Effector memory CD4-positive, alpha-beta T cell (primary cell): ENCODE results near the gene GPR63.

Source experiments
- DNase-seq, 3 donors: peaks; one replicate each; pipeline ENCODE4 v3.0.0-alpha.2; 2020
- H3K27ac ChIP-seq: 2 replicates; pipeline ENCODE4 v1.7.0; 2013; ENCODE audit warnings: mild to moderate bottlenecking, low read length, moderate library complexity; ENCODE audit not compliant: insufficient read depth, poor library complexity, severe bottlenecking
- H3K27me3 ChIP-seq: replicated peaks from 2 replicates; pipeline ENCODE4 v1.7.0; 2013; ENCODE audit warnings: mild to moderate bottlenecking, low read length; ENCODE audit not compliant: insufficient read depth, control insufficient read depth, poor library complexity, severe bottlenecking
- H3K36me3 ChIP-seq: 2 replicates; pipeline ENCODE4 v1.7.0; 2013; ENCODE audit warnings: mild to moderate bottlenecking, low read length, moderate library complexity; ENCODE audit not compliant: control insufficient read depth, insufficient read depth
- H3K4me1 ChIP-seq: 2 replicates; pipeline ENCODE4 v1.7.0; 2013; ENCODE audit warnings: low read length, mild to moderate bottlenecking; ENCODE audit not compliant: control insufficient read depth, insufficient read depth, poor library complexity, severe bottlenecking
- H3K4me3 ChIP-seq: 2 replicates; pipeline ENCODE4 v1.7.0; 2013; ENCODE audit warnings: low read length, low read depth, mild to moderate bottlenecking; ENCODE audit not compliant: insufficient read depth, poor library complexity, severe bottlenecking
- H3K9me3 ChIP-seq: 2 replicates; pipeline ENCODE4 v1.7.0; 2013; ENCODE audit warnings: mild to moderate bottlenecking, low read length, moderate library complexity; ENCODE audit not compliant: control insufficient read depth

Gene GPR63

GRCh38 chr6:96861588-96861987 lies 24.3 kb upstream of the GPR63 start:
- Histone ChIP-seq H3K27ac (no peak overlapping the region), H3K36me3 (no peaks in the 10 kb centered on the region), H3K27me3 (peaks cover 9% of the 10 kb centered on the region), H3K4me3 (no peak overlapping the region), H3K4me1 (no peaks in the 10 kb centered on the region), H3K9me3 (no peaks in the 10 kb centered on the region)
- DNase-seq, result no peak

DNA sequence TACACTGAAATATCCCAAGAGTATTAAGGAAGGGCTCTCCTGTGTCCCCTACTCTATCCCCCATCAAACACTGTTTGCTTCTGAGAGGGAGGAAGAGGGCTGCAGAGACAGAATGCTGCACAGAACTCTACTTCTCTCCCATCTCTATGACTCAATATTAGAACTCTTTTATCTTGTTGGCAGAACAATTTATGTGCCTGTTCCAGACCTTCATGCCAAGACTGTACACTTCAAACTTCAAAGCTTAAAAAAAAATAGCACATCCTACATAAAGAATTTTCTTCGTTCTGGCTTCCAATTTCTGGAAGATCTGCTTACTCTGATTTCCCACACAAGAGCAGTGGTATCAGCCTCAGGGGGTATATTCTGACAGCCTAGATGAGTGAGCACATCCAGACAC lies 19.6 kb upstream of the GPR63 start:
- Histone ChIP-seq H3K4me3 (no peak overlapping the region), H3K9me3 (no peaks in the 10 kb centered on the region), H3K27ac (no peak overlapping the region), H3K4me1 (no peaks in the 10 kb centered on the region), H3K27me3 (no peaks in the 10 kb centered on the region), H3K36me3 (no peaks in the 10 kb centered on the region)
- DNase-seq, result no peak

DNA sequence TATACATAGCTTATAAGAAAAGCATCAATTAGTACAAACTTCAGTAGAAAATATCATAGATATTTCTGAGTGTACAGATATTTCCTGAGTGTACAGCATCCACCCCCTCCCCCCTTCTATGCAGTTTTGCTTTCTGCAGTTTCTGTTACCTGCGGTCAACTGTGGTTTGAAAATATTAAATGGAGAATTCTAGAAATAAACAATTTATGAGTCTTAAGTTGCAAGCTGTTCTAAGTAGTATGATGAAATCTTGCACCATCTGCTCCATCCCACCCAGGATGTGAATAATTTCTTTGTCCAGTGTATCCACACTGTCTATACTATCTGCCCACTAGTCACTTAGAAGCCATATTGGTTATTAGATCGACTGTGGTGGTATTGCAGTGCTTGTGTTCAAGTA lies 15.8 kb upstream of the GPR63 start:
- no peaks in the 10 kb centered on the region for H3K4me1 ChIP-seq
- H3K27ac ChIP-seq, result no peak overlapping the region
- DNase-seq, result no peak
- H3K27me3 ChIP-seq, result no peaks in the 10 kb centered on the region
- H3K36me3 ChIP-seq, result no peaks in the 10 kb centered on the region
- H3K4me3 ChIP-seq, result no peak overlapping the region
- H3K9me3 ChIP-seq, result no peaks in the 10 kb centered on the region

DNA sequence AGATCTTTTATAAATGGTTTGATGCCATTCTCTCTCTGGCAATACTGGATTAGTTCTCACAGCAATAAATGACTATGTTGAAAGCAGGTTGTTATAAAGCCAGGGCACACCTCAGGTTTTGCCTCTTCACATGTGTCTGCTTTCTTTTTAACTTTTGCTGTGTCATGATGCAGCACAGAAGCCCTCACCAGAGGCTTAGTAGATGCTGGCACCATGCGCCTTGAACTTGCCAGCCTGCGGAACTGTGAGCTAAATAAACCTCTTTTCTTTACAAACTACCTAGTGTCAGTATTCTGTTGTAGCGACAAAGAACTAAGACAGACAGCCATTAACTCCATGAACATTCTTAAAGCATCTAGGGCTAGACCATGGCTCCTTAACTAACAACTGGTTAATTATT lies 15.3 kb upstream of the GPR63 start:
- Histone ChIP-seq H3K4me1 (no peaks in the 10 kb centered on the region), H3K4me3 (no peak overlapping the region), H3K27me3 (no peaks in the 10 kb centered on the region), H3K9me3 (no peaks in the 10 kb centered on the region), H3K36me3 (no peaks in the 10 kb centered on the region), H3K27ac (no peak overlapping the region)
- no peak for DNase-seq

GRCh38 chr6:96851858-96852257 lies 14.6 kb upstream of the GPR63 start:
- Histone ChIP-seq H3K4me3 (no peak overlapping the region), H3K9me3 (no peaks in the 10 kb centered on the region), H3K27ac (no peak overlapping the region), H3K4me1 (no peaks in the 10 kb centered on the region), H3K36me3 (no peaks in the 10 kb centered on the region), H3K27me3 (no peaks in the 10 kb centered on the region)
- DNase-seq, result no peak

- Histone ChIP-seq H3K9me3 (no peaks in the 10 kb centered on the region), H3K27me3 (no peaks in the 10 kb centered on the region), H3K4me1 (no peaks in the 10 kb centered on the region), H3K27ac (no peak overlapping the region), H3K36me3 (no peaks in the 10 kb centered on the region), H3K4me3 (no peak overlapping the region)
- DNase-seq, result no peak
These were observed 12.3 kb upstream of the GPR63 start for GRCh38 chr6:96849615-96850014.

- no peaks in the 10 kb centered on the region for H3K27me3 ChIP-seq
- no peak overlapping the region for H3K27ac ChIP-seq
- H3K4me1 ChIP-seq, result no peaks in the 10 kb centered on the region
- no peak for DNase-seq
- H3K9me3 ChIP-seq, result no peaks in the 10 kb centered on the region
- no peak overlapping the region for H3K4me3 ChIP-seq
- H3K36me3 ChIP-seq, result no peaks in the 10 kb centered on the region
These were observed 7.3 kb upstream of the GPR63 start for GRCh38 chr6:96844530-96844929.

- Histone ChIP-seq H3K27me3 (no peaks in the 10 kb centered on the region), H3K4me3 (no peak overlapping the region), H3K27ac (no peak overlapping the region), H3K36me3 (no peaks in the 10 kb centered on the region), H3K4me1 (peaks cover 11% of the 10 kb centered on the region), H3K9me3 (no peaks in the 10 kb centered on the region)
- DNase-seq, result no peak
These were observed 4.1 kb upstream of the GPR63 start for GRCh38 chr6:96841345-96841744.

DNA sequence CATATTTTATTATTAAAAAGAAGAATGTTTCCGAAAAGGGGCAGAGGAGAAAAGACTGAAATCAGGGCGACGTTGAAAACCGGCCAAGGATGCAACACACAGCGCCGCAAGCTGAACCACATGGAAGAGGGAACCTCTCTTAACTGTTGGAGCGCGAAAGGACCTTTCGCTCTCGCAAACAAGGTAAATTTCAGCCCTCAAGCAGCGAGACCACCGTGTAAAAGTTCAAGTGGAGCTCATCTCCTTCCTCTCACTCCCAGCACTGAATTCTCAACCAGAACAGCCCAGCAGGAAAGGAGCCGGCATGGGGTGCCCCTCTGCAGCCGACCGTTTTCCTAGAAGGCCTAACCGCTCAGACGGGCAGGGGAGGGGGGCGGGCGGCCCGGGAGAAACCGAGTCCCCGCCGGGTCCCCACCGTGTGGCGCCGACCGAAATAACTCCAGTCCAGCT lies 621 bp downstream of the GPR63 start:
- H3K27me3 ChIP-seq, result no peaks in the 10 kb centered on the region
- H3K9me3 ChIP-seq, result no peaks in the 10 kb centered on the region
- H3K4me1 ChIP-seq, result peaks cover 12% of the 10 kb centered on the region
- no peak overlapping the region for H3K27ac ChIP-seq
- DNase-seq, result no peak
- H3K36me3 ChIP-seq, result no peaks in the 10 kb centered on the region
- peak overlapping the region; percentile 83 for H3K4me3 ChIP-seq

- no peak for DNase-seq
- Histone ChIP-seq H3K4me1 (peaks cover 12% of the 10 kb centered on the region), H3K36me3 (no peaks in the 10 kb centered on the region), H3K9me3 (no peaks in the 10 kb centered on the region), H3K27ac (no peak overlapping the region), H3K4me3 (no peak overlapping the region), H3K27me3 (no peaks in the 10 kb centered on the region)
These were observed 3.2 kb downstream of the GPR63 start for GRCh38 chr6:96834070-96834469.

- Histone ChIP-seq H3K9me3 (no peaks in the 10 kb centered on the region), H3K4me1 (peaks cover 9% of the 10 kb centered on the region), H3K27ac (no peak overlapping the region), H3K36me3 (no peaks in the 10 kb centered on the region), H3K4me3 (no peak overlapping the region), H3K27me3 (no peaks in the 10 kb centered on the region)
- no peak for DNase-seq
These were observed 4.5 kb downstream of the GPR63 start for GRCh38 chr6:96832780-96833179.
